Measurements from ENCODE around the gene XK. TPM values are rescaled to one million over a fixed set of nuclear protein-coding genes. Genes with fewer than 3 reads are reported as not detected.
A peak's percentile ranks its signal among the peaks of the same experiment; 100 is the strongest.

XK gene
- total and polyA plus RNA-seq, 2 donors = 0.50 to 0.66 TPM

DNA sequence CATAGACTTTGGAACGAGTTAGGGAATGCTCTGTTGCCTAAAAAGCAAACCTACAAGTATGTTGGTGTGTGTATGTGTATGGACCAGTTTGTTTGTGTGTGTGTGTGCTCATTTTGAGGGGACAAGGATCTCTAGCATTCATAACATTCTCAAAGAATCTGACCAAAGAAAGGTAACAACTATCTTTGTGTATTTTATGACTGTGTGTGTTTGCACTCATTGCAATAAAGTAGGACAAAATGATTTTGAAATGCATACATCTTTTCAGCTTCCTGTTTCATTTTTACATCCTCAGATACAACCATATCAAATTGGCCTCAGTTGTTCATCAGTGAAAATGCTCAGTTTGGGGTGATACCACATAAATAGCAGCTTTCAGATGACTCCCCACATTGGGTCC is 8.3 kb upstream of the XK start:
- Histone ChIP-seq H3K4me3 (ENCODE audit: low read length in 2 of 2) (no peak overlapping the region), H3K4me1 (ENCODE audit: control insufficient read depth in 2 of 2, insufficient read depth in 2 of 2, low read length in 2 of 2) (no peaks in the 10 kb centered on the region), H3K27ac (ENCODE audit: low read depth in 1 of 2, low read length in 1 of 2) (no peak overlapping the region), H3K9me3 (ENCODE audit: control insufficient read depth in 2 of 2, insufficient read depth in 1 of 2, low read length in 1 of 2) (no peaks in the 10 kb centered on the region), H3K27me3 (ENCODE audit: control insufficient read depth in 2 of 2, insufficient read depth in 1 of 2, low read length in 1 of 2) (no peaks in the 10 kb centered on the region), H3K36me3 (ENCODE audit: control insufficient read depth in 2 of 2, insufficient read depth in 2 of 2, low read length in 1 of 2) (no peaks in the 10 kb centered on the region)
- WGBS = 85% methylated on average over 1 of the region's 1 CpG
- no peak for DNase-seq (ENCODE audit: low read depth in 6 of 9, low spot score in 9 of 9)

DNA sequence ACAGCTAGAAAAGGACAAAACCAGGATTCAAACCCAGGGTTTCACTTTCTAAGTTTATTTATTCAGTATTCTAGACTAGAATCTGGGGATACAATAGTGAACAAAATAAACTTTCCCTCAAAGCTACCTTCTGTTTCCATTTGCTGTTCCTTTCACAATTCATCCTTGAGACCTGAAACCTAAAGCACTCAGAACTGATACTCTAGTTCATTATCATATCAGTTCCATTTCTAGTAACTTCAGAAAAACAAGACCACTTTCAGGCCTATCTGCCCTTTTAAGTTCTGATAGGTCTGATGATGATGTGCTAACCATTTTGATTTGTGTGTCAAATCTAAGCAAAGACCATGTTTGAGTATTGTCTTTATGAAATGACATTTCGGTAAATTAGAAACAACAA is 7.8 kb upstream of the XK start:
- Histone ChIP-seq H3K4me1 (ENCODE audit: control insufficient read depth in 2 of 2, insufficient read depth in 2 of 2, low read length in 2 of 2) (no peaks in the 10 kb centered on the region), H3K9me3 (ENCODE audit: control insufficient read depth in 2 of 2, insufficient read depth in 1 of 2, low read length in 1 of 2) (no peaks in the 10 kb centered on the region), H3K27me3 (ENCODE audit: control insufficient read depth in 2 of 2, insufficient read depth in 1 of 2, low read length in 1 of 2) (no peaks in the 10 kb centered on the region), H3K36me3 (ENCODE audit: control insufficient read depth in 2 of 2, insufficient read depth in 2 of 2, low read length in 1 of 2) (no peaks in the 10 kb centered on the region), H3K4me3 (ENCODE audit: low read length in 2 of 2) (no peak overlapping the region), H3K27ac (ENCODE audit: low read depth in 1 of 2, low read length in 1 of 2) (no peak overlapping the region)
- DNase-seq (ENCODE audit: low read depth in 6 of 9, low spot score in 9 of 9) = no peak
- WGBS = 93% methylated on average over 1 of the region's 1 CpG

DNA sequence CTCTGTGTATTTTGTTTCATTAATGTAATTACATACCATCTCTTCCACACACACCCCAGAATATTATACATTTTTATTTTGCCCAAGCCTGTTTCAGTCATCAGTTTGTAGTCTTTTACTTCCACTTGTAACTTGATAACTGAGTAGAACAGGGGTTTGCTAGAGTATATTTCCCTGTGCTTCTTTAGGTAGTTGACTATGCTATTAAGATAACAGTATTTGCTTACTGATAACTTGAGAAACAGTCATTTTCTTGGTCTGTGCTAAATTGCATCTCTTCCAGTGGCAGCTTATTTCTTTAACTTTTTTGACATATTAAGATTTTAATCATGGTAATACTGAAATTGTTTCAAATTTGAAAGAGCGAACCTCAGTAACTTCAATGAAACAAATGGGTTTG is 7.0 kb upstream of the XK start:
- Histone ChIP-seq H3K4me1 (ENCODE audit: control insufficient read depth in 2 of 2, insufficient read depth in 2 of 2, low read length in 2 of 2) (no peaks in the 10 kb centered on the region), H3K27ac (ENCODE audit: low read depth in 1 of 2, low read length in 1 of 2) (no peak overlapping the region), H3K36me3 (ENCODE audit: control insufficient read depth in 2 of 2, insufficient read depth in 2 of 2, low read length in 1 of 2) (no peaks in the 10 kb centered on the region), H3K4me3 (ENCODE audit: low read length in 2 of 2) (no peak overlapping the region), H3K27me3 (ENCODE audit: control insufficient read depth in 2 of 2, insufficient read depth in 1 of 2, low read length in 1 of 2) (no peaks in the 10 kb centered on the region), H3K9me3 (ENCODE audit: control insufficient read depth in 2 of 2, insufficient read depth in 1 of 2, low read length in 1 of 2) (no peaks in the 10 kb centered on the region)
- no peak for DNase-seq (ENCODE audit: low read depth in 6 of 9, low spot score in 9 of 9)
- 100% methylated on average over 1 of the region's 1 CpG for WGBS

DNA sequence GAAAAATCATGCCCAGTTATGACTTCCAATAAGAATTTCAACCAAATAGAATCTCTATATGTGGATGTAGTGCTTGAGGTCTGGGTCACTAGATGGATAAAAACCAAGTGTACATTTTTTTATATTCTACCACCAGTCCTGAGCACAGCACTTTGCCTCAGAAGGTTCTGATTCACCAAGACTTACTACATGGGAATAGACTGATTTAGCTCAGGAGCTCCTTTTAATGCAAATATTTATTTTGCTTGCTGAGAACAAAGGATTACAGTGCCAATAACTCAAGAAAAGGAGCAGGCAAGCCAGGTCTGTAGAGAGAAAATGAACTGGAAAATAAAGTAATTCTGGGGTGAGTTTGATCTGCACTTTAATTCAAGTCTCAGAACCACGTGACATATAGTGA is 6.4 kb upstream of the XK start:
- H3K4me1 ChIP-seq (ENCODE audit: control insufficient read depth in 2 of 2, insufficient read depth in 2 of 2, low read length in 2 of 2) = no peaks in the 10 kb centered on the region
- WGBS = 91% methylated on average over 1 of the region's 1 CpG
- H3K36me3 ChIP-seq (ENCODE audit: control insufficient read depth in 2 of 2, insufficient read depth in 2 of 2, low read length in 1 of 2) = no peaks in the 10 kb centered on the region
- H3K27me3 ChIP-seq (ENCODE audit: control insufficient read depth in 2 of 2, insufficient read depth in 1 of 2, low read length in 1 of 2) = no peaks in the 10 kb centered on the region
- no peak for DNase-seq (ENCODE audit: low read depth in 6 of 9, low spot score in 9 of 9)
- H3K27ac ChIP-seq (ENCODE audit: low read depth in 1 of 2, low read length in 1 of 2) = no peak overlapping the region
- no peaks in the 10 kb centered on the region for H3K9me3 ChIP-seq (ENCODE audit: control insufficient read depth in 2 of 2, insufficient read depth in 1 of 2, low read length in 1 of 2)
- H3K4me3 ChIP-seq (ENCODE audit: low read length in 2 of 2) = no peak overlapping the region

DNA sequence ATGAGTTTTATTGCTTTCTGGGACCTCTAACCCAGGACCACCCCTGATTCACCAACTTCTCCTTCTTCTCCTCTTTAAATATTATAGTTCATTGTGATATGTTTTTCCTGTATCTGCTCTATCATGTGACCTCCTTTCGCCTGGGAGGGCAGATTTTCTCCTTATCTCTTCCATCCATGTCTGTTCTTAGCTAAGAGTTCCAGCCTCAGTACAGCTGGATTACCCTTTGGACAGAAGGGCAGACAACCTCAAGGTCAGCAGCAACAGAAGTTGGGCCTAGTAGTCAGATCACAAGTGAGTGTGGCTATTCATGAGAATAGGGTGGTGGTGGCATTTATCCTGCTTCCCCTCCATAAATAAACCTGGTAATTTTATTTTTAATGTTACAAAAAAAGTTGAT is 5.7 kb upstream of the XK start:
- Histone ChIP-seq H3K4me3 (ENCODE audit: low read length in 2 of 2) (no peak overlapping the region), H3K27ac (ENCODE audit: low read depth in 1 of 2, low read length in 1 of 2) (no peak overlapping the region), H3K36me3 (ENCODE audit: control insufficient read depth in 2 of 2, insufficient read depth in 2 of 2, low read length in 1 of 2) (no peaks in the 10 kb centered on the region), H3K9me3 (ENCODE audit: control insufficient read depth in 2 of 2, insufficient read depth in 1 of 2, low read length in 1 of 2) (no peaks in the 10 kb centered on the region), H3K27me3 (ENCODE audit: control insufficient read depth in 2 of 2, insufficient read depth in 1 of 2, low read length in 1 of 2) (no peaks in the 10 kb centered on the region), H3K4me1 (ENCODE audit: control insufficient read depth in 2 of 2, insufficient read depth in 2 of 2, low read length in 2 of 2) (no peaks in the 10 kb centered on the region)
- WGBS = 97% methylated on average over 1 of the region's 1 CpG
- no peak for DNase-seq (ENCODE audit: low read depth in 6 of 9, low spot score in 9 of 9)

DNA sequence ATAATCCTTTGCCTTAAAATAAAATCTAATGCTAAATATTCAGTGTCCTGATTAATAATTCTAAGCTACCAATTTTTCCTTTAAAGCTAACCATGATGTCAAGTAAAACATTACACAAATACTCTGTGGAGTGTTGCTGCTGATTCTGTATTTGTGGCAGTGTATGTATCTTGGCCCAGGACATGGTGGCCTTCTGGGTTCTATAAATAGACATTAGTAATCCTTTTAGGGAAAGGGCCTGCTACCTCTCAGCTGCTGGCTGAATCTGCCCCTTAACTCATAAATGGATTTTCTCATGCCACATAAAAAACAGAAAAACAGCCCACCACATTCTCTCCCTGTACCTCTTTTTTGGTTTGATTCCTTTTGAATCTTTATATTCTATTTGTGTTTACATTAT is 1.2 kb upstream of the XK start:
- no peak overlapping the region for H3K4me3 ChIP-seq (ENCODE audit: low read length in 2 of 2)
- H3K4me1 ChIP-seq (ENCODE audit: control insufficient read depth in 2 of 2, insufficient read depth in 2 of 2, low read length in 2 of 2) = peaks cover 0 to 3% of the 10 kb centered on the region in 2 donors
- H3K9me3 ChIP-seq (ENCODE audit: control insufficient read depth in 2 of 2, insufficient read depth in 1 of 2, low read length in 1 of 2) = no peaks in the 10 kb centered on the region
- H3K27ac ChIP-seq (ENCODE audit: low read depth in 1 of 2, low read length in 1 of 2) = no peak overlapping the region
- no peak for DNase-seq (ENCODE audit: low read depth in 6 of 9, low spot score in 9 of 9)
- H3K36me3 ChIP-seq (ENCODE audit: control insufficient read depth in 2 of 2, insufficient read depth in 2 of 2, low read length in 1 of 2) = no peaks in the 10 kb centered on the region
- H3K27me3 ChIP-seq (ENCODE audit: control insufficient read depth in 2 of 2, insufficient read depth in 1 of 2, low read length in 1 of 2) = peaks cover 0 to 6% of the 10 kb centered on the region in 2 donors

DNA sequence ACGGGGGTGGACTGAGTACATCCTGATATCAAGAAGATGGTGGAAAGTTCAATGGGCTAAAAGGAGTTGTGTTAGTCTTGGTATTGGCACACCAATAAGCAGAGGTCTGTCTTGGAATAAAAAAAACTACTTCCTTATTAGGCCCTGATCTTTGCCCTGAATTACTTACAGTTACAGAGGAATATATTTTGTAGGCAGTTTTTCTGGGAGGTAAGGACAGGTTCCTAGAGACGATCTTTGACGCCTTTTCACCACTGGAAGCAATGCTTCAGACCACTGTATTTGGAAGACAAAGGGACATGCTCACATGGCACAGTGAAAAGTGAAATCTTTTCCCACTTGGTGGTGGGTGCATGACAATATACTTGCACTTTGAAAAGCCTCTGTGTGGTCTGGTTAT is 618 bp upstream of the XK start:
- Histone ChIP-seq H3K27ac (ENCODE audit: low read depth in 1 of 2, low read length in 1 of 2) (no peak overlapping the region), H3K4me3 (ENCODE audit: low read length in 2 of 2) (no peak overlapping the region), H3K4me1 (ENCODE audit: control insufficient read depth in 2 of 2, insufficient read depth in 2 of 2, low read length in 2 of 2) (peaks cover 0 to 3% of the 10 kb centered on the region in 2 donors), H3K36me3 (ENCODE audit: control insufficient read depth in 2 of 2, insufficient read depth in 2 of 2, low read length in 1 of 2) (no peaks in the 10 kb centered on the region), H3K27me3 (ENCODE audit: control insufficient read depth in 2 of 2, insufficient read depth in 1 of 2, low read length in 1 of 2) (peaks cover 0 to 6% of the 10 kb centered on the region in 2 donors), H3K9me3 (ENCODE audit: control insufficient read depth in 2 of 2, insufficient read depth in 1 of 2, low read length in 1 of 2) (no peaks in the 10 kb centered on the region)
- peak in 1 of 9 donors; percentile 4 for DNase-seq (ENCODE audit: low read depth in 6 of 9, low spot score in 9 of 9)
- WGBS = 97% methylated on average over 3 of the region's 3 CpGs

DNA sequence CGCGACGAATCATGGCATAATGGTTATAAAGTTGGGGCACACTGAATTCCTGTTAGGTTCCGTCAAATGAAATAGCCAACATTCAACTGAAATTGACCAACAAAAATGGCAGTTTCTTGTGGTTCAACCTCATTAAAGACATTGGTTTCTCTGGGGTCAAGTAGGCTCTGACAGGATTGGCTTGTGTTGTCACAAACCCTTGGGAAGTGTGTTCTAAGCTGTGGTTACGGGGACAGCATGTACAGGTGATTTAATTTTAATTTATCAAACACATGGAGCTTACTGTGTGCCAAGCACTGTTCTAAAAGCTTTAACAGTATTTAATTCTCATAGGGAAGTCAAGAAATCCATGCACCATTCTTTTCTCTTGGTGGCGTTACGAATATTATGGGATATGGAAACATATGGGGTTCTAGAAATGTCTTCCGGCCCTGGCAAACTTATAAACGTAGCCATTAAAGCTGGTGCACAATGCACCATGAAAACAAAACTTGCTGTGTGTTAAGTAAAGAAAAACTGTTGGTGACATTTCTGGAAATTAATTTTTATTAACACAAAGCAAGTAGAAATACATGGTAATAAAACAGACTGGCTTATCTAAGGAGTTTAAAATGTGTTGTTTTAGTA is 891 bp downstream of the XK start:
- peaks cover 0 to 3% of the 10 kb centered on the region in 2 donors for H3K4me1 ChIP-seq (ENCODE audit: control insufficient read depth in 2 of 2, insufficient read depth in 2 of 2, low read length in 2 of 2)
- H3K27ac ChIP-seq (ENCODE audit: low read depth in 1 of 2, low read length in 1 of 2) = no peak overlapping the region
- no peaks in the 10 kb centered on the region for H3K36me3 ChIP-seq (ENCODE audit: control insufficient read depth in 2 of 2, insufficient read depth in 2 of 2, low read length in 1 of 2)
- WGBS = 74% methylated on average over 9 of the region's 9 CpGs
- H3K9me3 ChIP-seq (ENCODE audit: control insufficient read depth in 2 of 2, insufficient read depth in 1 of 2, low read length in 1 of 2) = no peaks in the 10 kb centered on the region
- H3K4me3 ChIP-seq (ENCODE audit: low read length in 2 of 2) = peak overlapping the region in 1 of 2 donors; percentile 50
- no peak for DNase-seq (ENCODE audit: low read depth in 6 of 9, low spot score in 9 of 9)
- peaks cover 0 to 6% of the 10 kb centered on the region in 2 donors for H3K27me3 ChIP-seq (ENCODE audit: control insufficient read depth in 2 of 2, insufficient read depth in 1 of 2, low read length in 1 of 2)

DNA sequence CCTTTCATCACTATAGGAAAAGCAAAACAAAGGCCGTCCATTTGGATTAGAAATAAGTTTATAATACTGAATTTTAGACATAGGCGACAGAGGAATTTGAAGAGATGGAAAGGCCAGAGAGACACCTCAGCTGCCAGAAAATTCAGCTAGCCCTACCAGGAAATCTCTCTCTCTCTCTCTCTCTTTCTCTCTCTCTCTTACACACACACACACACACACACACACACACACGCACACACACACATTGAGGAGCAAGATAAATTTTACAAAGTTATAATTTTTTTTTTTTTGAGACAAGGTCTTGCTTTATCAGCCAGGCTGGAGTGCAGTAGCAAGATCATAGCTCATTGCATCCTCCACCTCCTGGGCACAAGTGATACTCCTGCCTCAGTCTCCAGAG is 1.4 kb downstream of the XK start:
- no peak for DNase-seq (ENCODE audit: low read depth in 6 of 9, low spot score in 9 of 9)
- Histone ChIP-seq H3K9me3 (ENCODE audit: control insufficient read depth in 2 of 2, insufficient read depth in 1 of 2, low read length in 1 of 2) (no peaks in the 10 kb centered on the region), H3K27ac (ENCODE audit: low read depth in 1 of 2, low read length in 1 of 2) (no peak overlapping the region), H3K36me3 (ENCODE audit: control insufficient read depth in 2 of 2, insufficient read depth in 2 of 2, low read length in 1 of 2) (no peaks in the 10 kb centered on the region), H3K27me3 (ENCODE audit: control insufficient read depth in 2 of 2, insufficient read depth in 1 of 2, low read length in 1 of 2) (peaks cover 0 to 6% of the 10 kb centered on the region in 2 donors), H3K4me3 (ENCODE audit: low read length in 2 of 2) (no peak overlapping the region), H3K4me1 (ENCODE audit: control insufficient read depth in 2 of 2, insufficient read depth in 2 of 2, low read length in 2 of 2) (peaks cover 0 to 3% of the 10 kb centered on the region in 2 donors)
- 96% methylated on average over 3 of the region's 3 CpGs for WGBS

DNA sequence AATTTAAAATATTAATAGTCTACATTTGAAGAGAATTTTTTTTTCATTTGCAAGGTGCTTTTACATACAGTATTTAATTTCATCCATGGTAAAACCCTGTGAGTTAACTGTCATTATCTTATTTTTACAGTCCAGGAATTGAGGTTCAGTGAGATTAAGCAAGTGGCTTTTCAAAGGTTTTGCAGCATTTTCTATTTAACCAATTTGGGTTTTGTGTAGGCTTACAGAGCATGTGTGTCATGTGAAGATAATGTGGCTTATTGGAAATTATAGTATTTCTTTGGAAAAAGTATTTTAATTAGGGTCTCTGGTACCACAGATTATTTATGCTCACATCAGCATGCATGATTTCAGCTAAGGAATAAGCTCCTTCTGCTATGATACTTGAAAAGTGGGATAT is 4.5 kb downstream of the XK start:
- DNase-seq (ENCODE audit: low read depth in 6 of 9, low spot score in 9 of 9) = no peak
- Histone ChIP-seq H3K36me3 (ENCODE audit: control insufficient read depth in 2 of 2, insufficient read depth in 2 of 2, low read length in 1 of 2) (no peaks in the 10 kb centered on the region), H3K27me3 (ENCODE audit: control insufficient read depth in 2 of 2, insufficient read depth in 1 of 2, low read length in 1 of 2) (peaks cover 0 to 6% of the 10 kb centered on the region in 2 donors), H3K4me3 (ENCODE audit: low read length in 2 of 2) (no peak overlapping the region), H3K4me1 (ENCODE audit: control insufficient read depth in 2 of 2, insufficient read depth in 2 of 2, low read length in 2 of 2) (peaks cover 0 to 3% of the 10 kb centered on the region in 2 donors), H3K27ac (ENCODE audit: low read depth in 1 of 2, low read length in 1 of 2) (no peak overlapping the region), H3K9me3 (ENCODE audit: control insufficient read depth in 2 of 2, insufficient read depth in 1 of 2, low read length in 1 of 2) (no peaks in the 10 kb centered on the region)

Measured in thymus (tissue), 11 donors.